Measurements from ENCODE around the gene RUBCNL. TPM values are rescaled to one million over a fixed set of nuclear protein-coding genes. Genes with fewer than 3 reads are reported as not detected.
"Not testable (repeated sequence)": the region's sequence is repeated elsewhere in the genome, so short reads cannot be mapped to it uniquely, and the experiment has no call there.

RUBCNL gene, protein sequence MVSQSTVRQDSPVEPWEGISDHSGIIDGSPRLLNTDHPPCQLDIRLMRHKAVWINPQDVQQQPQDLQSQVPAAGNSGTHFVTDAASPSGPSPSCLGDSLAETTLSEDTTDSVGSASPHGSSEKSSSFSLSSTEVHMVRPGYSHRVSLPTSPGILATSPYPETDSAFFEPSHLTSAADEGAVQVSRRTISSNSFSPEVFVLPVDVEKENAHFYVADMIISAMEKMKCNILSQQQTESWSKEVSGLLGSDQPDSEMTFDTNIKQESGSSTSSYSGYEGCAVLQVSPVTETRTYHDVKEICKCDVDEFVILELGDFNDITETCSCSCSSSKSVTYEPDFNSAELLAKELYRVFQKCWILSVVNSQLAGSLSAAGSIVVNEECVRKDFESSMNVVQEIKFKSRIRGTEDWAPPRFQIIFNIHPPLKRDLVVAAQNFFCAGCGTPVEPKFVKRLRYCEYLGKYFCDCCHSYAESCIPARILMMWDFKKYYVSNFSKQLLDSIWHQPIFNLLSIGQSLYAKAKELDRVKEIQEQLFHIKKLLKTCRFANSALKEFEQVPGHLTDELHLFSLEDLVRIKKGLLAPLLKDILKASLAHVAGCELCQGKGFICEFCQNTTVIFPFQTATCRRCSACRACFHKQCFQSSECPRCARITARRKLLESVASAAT
- polyA plus RNA-seq (0.05 to 0.16 TPM (median 0.12 TPM) in 3 replicates), polyA minus RNA-seq (0.74 TPM in 1 of 3 replicates, not detected in the others)
- polyA plus RNA-seq (2011; ENCODE audit: low read depth): not detected
- polyA plus RNA-seq (2011; cell fraction: cytosol; rRNA removed): 0.09 TPM in 1 of 2 replicates, not detected in the other
- polyA plus RNA-seq (2011; cell fraction: nucleus; rRNA removed): 0.12 and 0.31 TPM in 2 replicates
- 0.08 TPM in 1 of 2 replicates, not detected in the other for polyA plus RNA-seq (2012; ENCODE audit: low replicate concordance)
- not detected for polyA minus RNA-seq (2011; cell fraction: cytosol; rRNA and poly(A)+ RNA removed)
- polyA minus RNA-seq (2011; cell fraction: nucleus; rRNA and poly(A)+ RNA removed): 0.21 TPM in 1 of 2 replicates, not detected in the other

DNA sequence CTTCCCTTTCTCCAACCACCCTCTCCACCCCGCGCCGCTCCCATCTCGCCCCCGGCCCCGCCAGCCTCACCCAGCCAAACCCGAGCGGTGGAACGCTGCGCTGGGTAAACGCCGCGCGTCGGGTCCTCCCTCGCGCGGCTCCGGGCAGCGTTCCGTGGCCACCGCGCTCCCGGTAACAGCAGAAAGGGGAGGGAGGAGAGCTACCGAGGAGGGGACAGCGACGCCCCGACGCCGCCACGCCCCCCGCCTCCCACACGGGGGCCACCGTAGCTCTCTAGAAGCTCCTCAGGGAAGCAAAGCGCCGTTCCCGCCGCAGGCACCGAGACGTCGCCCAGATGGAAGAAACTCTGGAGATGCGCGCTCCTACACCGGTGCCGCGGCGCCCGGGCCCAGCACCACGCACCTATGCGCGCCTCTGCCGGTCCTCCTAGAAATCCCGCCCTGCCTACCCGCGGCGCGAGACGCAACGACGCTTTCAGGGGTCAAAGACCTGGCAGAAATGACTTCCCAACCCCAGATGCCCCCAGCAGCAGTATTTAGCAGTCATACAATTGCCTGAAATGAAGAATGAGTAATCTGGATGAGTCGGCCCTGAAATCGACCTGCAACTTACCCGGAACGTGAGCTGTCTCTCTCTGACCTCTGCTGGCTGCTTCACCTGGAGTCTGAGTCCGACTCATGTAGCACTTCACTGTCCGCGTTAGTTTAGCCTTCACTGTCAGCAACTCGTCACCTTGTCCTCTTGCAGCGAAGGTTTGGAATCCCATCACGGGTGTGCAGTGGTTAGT is at the start of gene RUBCNL:
RUBCNL (minus strand) TSS at position 189 of the 788 bp plus-strand sequence. CDS start 14,777 bp downstream, outside the sequence.
- peak within 1 kb of the TSS; percentile 74 for H3K4me2 ChIP-seq (ENCODE audit: control insufficient read depth, extremely low read depth, insufficient read depth, low read depth, low read length)
- peaks cover 22% of the 10 kb centered on the region for H3K4me1 ChIP-seq (ENCODE audit: control insufficient read depth, extremely low read depth, insufficient read depth, low read length)
- H3K27ac ChIP-seq (ENCODE audit: control insufficient read depth, insufficient read depth, low read length): no peak within 1 kb of the TSS
- H3K27me3 ChIP-seq (ENCODE audit: control insufficient read depth, extremely low read depth, insufficient read depth, low read length): peaks cover 20% of the 10 kb centered on the region
- H4K20me1 ChIP-seq (ENCODE audit: control insufficient read depth, extremely low read depth, insufficient read depth, low read length): no peaks in the 10 kb centered on the region
- no peaks in the 10 kb centered on the region for H3K79me2 ChIP-seq (ENCODE audit: control insufficient read depth, insufficient read depth, low read length)
- H3K36me3 ChIP-seq (ENCODE audit: control insufficient read depth in 2 of 2, extremely low read depth in 1 of 2, insufficient read depth in 2 of 2, low read length in 2 of 2): no peaks in the 10 kb centered on the region
- peak; percentile 11 for DNase-seq (ENCODE audit: low read depth, low spot score)
- no peak for TF ChIP-seq EZH2 (IDR thresholded peaks at IDR 0.05; ENCODE audit: low read length)
- TF ChIP-seq, protein P1, sequence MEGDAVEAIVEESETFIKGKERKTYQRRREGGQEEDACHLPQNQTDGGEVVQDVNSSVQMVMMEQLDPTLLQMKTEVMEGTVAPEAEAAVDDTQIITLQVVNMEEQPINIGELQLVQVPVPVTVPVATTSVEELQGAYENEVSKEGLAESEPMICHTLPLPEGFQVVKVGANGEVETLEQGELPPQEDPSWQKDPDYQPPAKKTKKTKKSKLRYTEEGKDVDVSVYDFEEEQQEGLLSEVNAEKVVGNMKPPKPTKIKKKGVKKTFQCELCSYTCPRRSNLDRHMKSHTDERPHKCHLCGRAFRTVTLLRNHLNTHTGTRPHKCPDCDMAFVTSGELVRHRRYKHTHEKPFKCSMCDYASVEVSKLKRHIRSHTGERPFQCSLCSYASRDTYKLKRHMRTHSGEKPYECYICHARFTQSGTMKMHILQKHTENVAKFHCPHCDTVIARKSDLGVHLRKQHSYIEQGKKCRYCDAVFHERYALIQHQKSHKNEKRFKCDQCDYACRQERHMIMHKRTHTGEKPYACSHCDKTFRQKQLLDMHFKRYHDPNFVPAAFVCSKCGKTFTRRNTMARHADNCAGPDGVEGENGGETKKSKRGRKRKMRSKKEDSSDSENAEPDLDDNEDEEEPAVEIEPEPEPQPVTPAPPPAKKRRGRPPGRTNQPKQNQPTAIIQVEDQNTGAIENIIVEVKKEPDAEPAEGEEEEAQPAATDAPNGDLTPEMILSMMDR (optimal IDR thresholded peaks at IDR 0.05 in 1 of 3, IDR thresholded peaks at IDR 0.05 in 1 of 3, conservative IDR thresholded peaks at IDR 0.05 in 1 of 3; ENCODE audit: extremely low read depth in 1 of 3, insufficient read depth in 2 of 3, low read length in 3 of 3): peak in 2 of 3 experiments; percentile 24 to 71
- peak within 1 kb of the TSS; percentile 2 for H3K9ac ChIP-seq (ENCODE audit: control insufficient read depth, extremely low read depth, insufficient read depth, low read length)
- no peaks in the 10 kb centered on the region for H3K9me3 ChIP-seq (ENCODE audit: control insufficient read depth, low read depth, low read length)
- peak within 1 kb of the TSS; percentile 28 to 57 (median 48) for H3K4me3 ChIP-seq (ENCODE audit: control insufficient read depth in 2 of 3, extremely low read depth in 1 of 3, insufficient read depth in 2 of 3, low read depth in 1 of 3, low read length in 3 of 3)
- H2AFZ ChIP-seq (ENCODE audit: control insufficient read depth, low read length): peak within 1 kb of the TSS; percentile 63
- dilution Hi-C loops (cut with MboI; ENCODE audit: extremely low pct_ligation_motif_present, low sequenced_read_pairs): no loop called here
- H3K9me1 ChIP-seq (ENCODE audit: control insufficient read depth, extremely low read depth, insufficient read depth, low read length): no peaks in the 10 kb centered on the region
- FAIRE-seq: peak; percentile 74

DNA sequence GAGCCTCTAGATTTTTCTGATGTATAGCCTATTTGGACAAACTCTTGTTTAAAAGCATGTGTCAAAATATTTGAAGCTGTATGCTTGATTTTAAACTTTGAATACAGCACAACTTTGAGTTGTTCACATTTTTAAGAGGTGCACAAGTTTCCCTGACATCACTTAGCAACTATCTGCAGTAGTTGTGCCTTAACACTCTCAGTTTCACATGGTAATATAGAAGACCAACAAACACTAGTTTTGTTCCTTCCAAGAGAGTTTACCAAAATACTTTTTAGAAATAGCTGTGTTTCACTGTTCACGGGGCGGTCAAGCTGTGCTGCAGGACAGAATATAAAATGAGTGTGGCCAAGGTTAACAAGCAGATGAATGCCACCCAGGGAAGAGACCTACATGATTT is 42.5 kb upstream of the RUBCNL start:
- DNase-seq (ENCODE audit: low read depth, low spot score); H3K4me3 ChIP-seq (ENCODE audit: control insufficient read depth in 2 of 3, extremely low read depth in 1 of 3, insufficient read depth in 2 of 3, low read depth in 1 of 3, low read length in 3 of 3); H4K20me1 ChIP-seq (ENCODE audit: control insufficient read depth, extremely low read depth, insufficient read depth, low read length); H3K4me1 ChIP-seq (ENCODE audit: control insufficient read depth, extremely low read depth, insufficient read depth, low read length); FAIRE-seq; H3K4me2 ChIP-seq (ENCODE audit: control insufficient read depth, extremely low read depth, insufficient read depth, low read depth, low read length); H3K79me2 ChIP-seq (ENCODE audit: control insufficient read depth, insufficient read depth, low read length); H3K27me3 ChIP-seq (ENCODE audit: control insufficient read depth, extremely low read depth, insufficient read depth, low read length); H3K36me3 ChIP-seq (ENCODE audit: control insufficient read depth in 2 of 2, extremely low read depth in 1 of 2, insufficient read depth in 2 of 2, low read length in 2 of 2); H3K9me1 ChIP-seq (ENCODE audit: control insufficient read depth, extremely low read depth, insufficient read depth, low read length); H3K27ac ChIP-seq (ENCODE audit: control insufficient read depth, insufficient read depth, low read length); dilution Hi-C loops (cut with MboI; ENCODE audit: extremely low pct_ligation_motif_present, low sequenced_read_pairs); H3K9me3 ChIP-seq (ENCODE audit: control insufficient read depth, low read depth, low read length); H3K9ac ChIP-seq (ENCODE audit: control insufficient read depth, extremely low read depth, insufficient read depth, low read length); H2AFZ ChIP-seq (ENCODE audit: control insufficient read depth, low read length): not testable (repeated sequence)

All from keratinocyte (primary cell).